GM12878 (cell line): Measurements from ENCODE around the gene CBY3. TPM values are rescaled to one million over a fixed set of nuclear protein-coding genes. Genes with fewer than 3 reads are reported as not detected.

Experiments used
- ATAC-seq: fragments of 200-7000 bp; cut with Tn5 transposase; 3 replicates; pipeline ENCODE4 v1.9.1; 2020; ENCODE audit warnings: mild to moderate bottlenecking, moderate library complexity
- BruUV-seq: library from RNA; stranded (reverse); fragments of 400-500 nt; replicated peaks from 2 replicates; lab custom pipeline; 2021; lab: Mats Ljungman, UMichigan
- CTCF ChIA-PET: fragments of 300-600 bp; sonication (Branson Sonifier 250); formaldehyde crosslinking; extraction: SDS; loops from one replicate; lab custom pipeline; 2021; ENCODE audit warnings: inconsistent platforms; lab: Yijun Ruan, JAX
- POLR2A ChIA-PET: fragments of 350-600 bp; formaldehyde crosslinking; extraction: SDS; loops from one replicate; lab custom pipeline; 2021; ENCODE audit warnings: inconsistent platforms; lab: Charles Lee
- RAD21 ChIA-PET: fragments of 300-600 bp; sonication (Branson Sonifier 250); formaldehyde crosslinking; loops from one replicate; lab custom pipeline; 2023; ENCODE audit warnings: antibody characterized with exemption; ENCODE audit not compliant: unreplicated experiment; lab: Charles Lee
- SMC1A ChIA-PET: fragments of 300-600 bp; sonication (Branson Sonifier 250); formaldehyde crosslinking; loops from one replicate; lab custom pipeline; 2023; ENCODE audit not compliant: unreplicated experiment, uncharacterized antibody; lab: Charles Lee
- DNase-seq: peaks from one replicate; pipeline ENCODE4 v3.0.0-alpha.2; 2011; ENCODE audit warnings: low read depth, low spot score
- FAIRE-seq: peaks from 3 replicates; lab custom pipeline; 2011; peaks lifted over from hg19 to GRCh38; lab: Jason Lieb, UNC
- H2AFZ ChIP-seq: 2 replicates; pipeline ENCODE4 v1.6.0; 2011; ENCODE audit warnings: low read depth, low read length, control low read depth; ENCODE audit not compliant: control insufficient read depth
- H3K27ac ChIP-seq: 2 replicates; pipeline ENCODE4 v1.5.1; 2011; ENCODE audit warnings: control low read depth; ENCODE audit not compliant: control insufficient read depth, insufficient read depth
- H3K27me3 ChIP-seq, 2 experiments: replicated peaks in 1 of 2; 2 replicates each; pipeline versions ENCODE4 v1.6.0 to v1.6.1; 2011; ENCODE audit warnings: low read length in 1 of 2; ENCODE audit not compliant: control insufficient read depth in 2 of 2, insufficient read depth in 2 of 2
- H3K36me3 ChIP-seq, 2 experiments: 2 replicates each; pipeline ENCODE4 v1.5.1; 2011; ENCODE audit warnings: low read length in 1 of 2; ENCODE audit not compliant: control insufficient read depth in 2 of 2, insufficient read depth in 2 of 2
- H3K4me1 ChIP-seq: 2 replicates; pipeline ENCODE4 v1.6.1; 2011; ENCODE audit warnings: mild to moderate bottlenecking, low read length, moderate library complexity, mixed read lengths; ENCODE audit not compliant: control insufficient read depth, insufficient read depth
- H3K4me2 ChIP-seq: 2 replicates; pipeline ENCODE4 v1.6.0; 2011; ENCODE audit warnings: control low read depth; ENCODE audit not compliant: control insufficient read depth, insufficient read depth
- H3K4me3 ChIP-seq: fragments of 200-600 bp; sonication (generic); 2 replicates; pipeline ENCODE4 v1.5.1; 2016
- H3K79me2 ChIP-seq: 2 replicates; pipeline ENCODE4 v1.6.0; 2011; ENCODE audit warnings: low read length; ENCODE audit not compliant: control insufficient read depth, insufficient read depth
- H3K9ac ChIP-seq: 2 replicates; pipeline ENCODE4 v1.8.0; 2011; ENCODE audit warnings: low read length, control low read depth, mixed read lengths; ENCODE audit not compliant: control insufficient read depth, insufficient read depth
- H3K9me3 ChIP-seq: replicated peaks from 3 replicates; pipeline ENCODE4 v1.5.1; 2011; ENCODE audit warnings: mild to moderate bottlenecking, low read length; ENCODE audit not compliant: control insufficient read depth, insufficient read depth
- H4K20me1 ChIP-seq: 2 replicates; pipeline ENCODE4 v1.6.0; 2011; ENCODE audit not compliant: control insufficient read depth, insufficient read depth
- CBX3 ChIP-seq: fragments of 200-600 bp; sonication (generic); IDR thresholded peaks from 2 replicates; pipeline ENCODE4 v1.6.1; 2016; ENCODE audit warnings: low read depth, borderline replicate concordance
- CHD4 ChIP-seq: fragments of 200-600 bp; sonication (generic); IDR thresholded peaks from 2 replicates; pipeline ENCODE4 v1.6.1; 2016; ENCODE audit warnings: mild to moderate bottlenecking
- FOS ChIP-seq: IDR thresholded peaks from 3 replicates; pipeline ENCODE4 v1.6.1; 2011; ENCODE audit warnings: borderline replicate concordance; ENCODE audit not compliant: insufficient read length; ENCODE audit errors: extremely low read depth
- HDGF ChIP-seq: fragments of 450-650 bp; IDR thresholded peaks from 2 replicates; pipeline ENCODE4 v1.6.1; 2016; ENCODE audit warnings: antibody characterized with exemption
- KAT2A ChIP-seq: conservative IDR thresholded peaks from 2 replicates; pipeline ENCODE4 v1.6.1; 2011; ENCODE audit warnings: low read depth, low read length; ENCODE audit not compliant: control insufficient read depth
- RAD51 ChIP-seq: fragments of 450-650 bp; IDR thresholded peaks from 2 replicates; pipeline ENCODE4 v1.6.1; 2016; ENCODE audit warnings: moderate library complexity, mild to moderate bottlenecking, inconsistent platforms
- RB1 ChIP-seq: fragments of 450-650 bp; formaldehyde crosslinking; IDR thresholded peaks from 2 replicates; pipeline ENCODE4 v1.6.1; 2017; ENCODE audit warnings: mild to moderate bottlenecking, borderline replicate concordance
- SIN3A ChIP-seq: IDR thresholded peaks from 2 replicates; pipeline ENCODE4 v1.6.1; 2012; ENCODE audit warnings: low read depth, low read length, improper control_type of control experiment
- SUZ12 ChIP-seq: fragments of 200-600 bp; sonication (generic); IDR thresholded peaks from one replicate; pipeline ENCODE4 v1.6.1; 2018; ENCODE audit warnings: antibody characterized with exemption, mild to moderate bottlenecking; ENCODE audit not compliant: unreplicated experiment
- TAF1 ChIP-seq: IDR thresholded peaks from 2 replicates; pipeline ENCODE4 v1.6.1; 2011; ENCODE audit warnings: mild to moderate bottlenecking, low read depth, low read length, borderline replicate concordance
- WGBS: methylation state at CpG from one replicate; pipeline ENCODE4 v1.1.6; 2016; ENCODE audit warnings: low lambda C conversion rate; ENCODE audit not compliant: insufficient replicate concordance, insufficient coverage; ENCODE audit errors: missing lambda C conversion rate; 5-methylcytosine and 5-hydroxymethylcytosine counted together
- in situ Hi-C: fragments of 300-500 bp; cut with MboI; formaldehyde crosslinking; loops from 9 replicates; pipeline ENCODE4 v1.14.3; 2018; ENCODE audit warnings: mixed read lengths
- intact Hi-C: fragments of 100-400 bp; cut with micrococcal nuclease; formaldehyde crosslinking; loops from one replicate; pipeline ENCODE4 v1.14.2; 2022; ENCODE audit not compliant: unreplicated experiment
- polyA plus RNA-seq, 11 experiments: library from polyadenylated mRNA; depleted of rRNA in 4 of 11; unstranded in 6 of 11; stranded (reverse) in 5 of 11; fragments of >200 nt; fragmentation: Nextera tagmentation in 4 of 11; fragmentation: Illumina TruSeq in 1 of 11; extraction: Ambion mirVana in 4 of 11; extraction: Trizol in 1 of 11; gene quantifications; 1 replicate in 1 of 11; 2 replicates in 10 of 11; pipeline versions ENCODE4 v1.2.1 to v1.2.3, GENCODE V29; 2011 to 2016; ENCODE audit warnings: inconsistent platforms in 2 of 11, missing spikeins in 2 of 11, low read depth in 1 of 11
- total RNA-seq, 4 experiments: library from RNA; depleted of rRNA in 3 of 4; stranded (reverse); fragments of >200 nt in 3 of 4; fragmentation: Illumina TruSeq in 1 of 4; extraction: Trizol in 1 of 4; gene quantifications; 2 replicates each; pipeline versions ENCODE4 v1.2.1 to v1.2.3, GENCODE V29; 2013 to 2021
- TF ChIP-seq, protein P1 (sequence below): IDR thresholded peaks from 2 replicates; pipeline ENCODE4 v1.6.1; 2011; ENCODE audit warnings: mild to moderate bottlenecking, low read depth, low read length, moderate library complexity; ENCODE audit not compliant: insufficient replicate concordance
- TF ChIP-seq, protein P2 (sequence below): IDR thresholded peaks from 2 replicates; pipeline ENCODE4 v1.6.1; 2011; ENCODE audit warnings: borderline replicate concordance, low read depth, mild to moderate bottlenecking, moderate library complexity, mixed read lengths, low read length; ENCODE audit not compliant: insufficient read depth; ENCODE audit errors: extremely low read length
- TF ChIP-seq, protein P3 (sequence below), 3 experiments: IDR thresholded peaks in 2 of 3; conservative IDR thresholded peaks in 1 of 3; 2 replicates each; pipeline ENCODE4 v1.5.1; 2011; ENCODE audit warnings: low read depth in 3 of 3, low read length in 3 of 3, mild to moderate bottlenecking in 3 of 3, control low read depth in 2 of 3, moderate library complexity in 2 of 3, inconsistent platforms in 1 of 3, mixed read lengths in 1 of 3; ENCODE audit not compliant: control insufficient read depth in 2 of 3, insufficient read depth in 1 of 3; ENCODE audit errors: extremely low read depth in 1 of 3
- TF ChIP-seq, protein P4 (sequence below): fragments of 450-650 bp; IDR thresholded peaks from 2 replicates; pipeline ENCODE4 v1.6.1; 2017; ENCODE audit warnings: mild to moderate bottlenecking, moderate library complexity

CBY3 gene
- total and polyA plus RNA-seq, 10 of the 15 experiments (the other 5 are each of a cell fraction or from before 2014, with no cell fraction given), result 0.10 to 1.2 (median 0.47) TPM; not detected in 5

DNA sequence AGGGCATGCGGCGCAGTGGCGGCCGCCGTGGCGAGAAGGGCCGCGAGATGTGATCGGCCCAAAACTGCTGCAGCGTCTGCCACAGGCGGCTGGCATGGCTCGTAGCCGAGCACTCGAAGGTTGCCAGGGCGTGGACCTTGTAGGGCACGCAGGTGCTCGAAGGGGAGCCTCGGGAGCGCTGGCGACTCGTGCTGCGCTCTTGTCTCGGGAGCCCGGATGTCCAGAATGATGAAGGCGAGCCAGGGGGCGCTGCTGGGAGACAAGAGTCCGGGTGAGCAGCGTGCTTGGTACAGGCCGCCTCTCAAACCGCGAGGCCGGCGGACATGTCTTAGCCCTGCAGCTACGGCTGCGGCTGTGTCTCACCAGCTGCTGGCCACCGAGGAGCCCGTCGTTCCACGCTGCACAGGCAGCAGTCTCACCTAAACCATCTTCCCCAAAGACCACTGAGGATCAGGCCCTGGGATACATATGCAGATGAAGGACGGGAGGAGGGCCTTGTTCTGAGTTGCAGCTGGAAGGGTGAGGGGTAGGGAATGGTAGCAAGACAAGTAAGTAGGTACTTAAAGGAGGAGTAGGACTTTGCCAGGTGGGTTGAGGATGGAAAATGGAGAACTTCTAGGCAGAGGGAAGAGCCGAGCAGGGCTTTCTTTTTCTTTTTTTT, 1.7 kb downstream of the CBY3 start:
- peak overlapping the region; percentile 98 for H2AFZ ChIP-seq
- ChIA-PET SMC1A (interaction anchor here (0.9 to 3.3 kb wide), 5 partner anchors 10 to 61 kb away, joined by 3 to 15 read pairs (median 4); partner anchors contain the start of genes HNRNPH1 and MAML1), CTCF (interaction anchor here (0.6 to 4.8 kb wide), 15 partner anchors 8 to 1299 kb away, joined by 3 to 24 read pairs (median 5); partner anchors contain the start of gene MAML1), POLR2A (interaction anchor here (0.6 to 2.3 kb wide), 8 partner anchors 14 to 1053 kb away, joined by 3 to 14 read pairs (median 5); partner anchors contain the start of genes HNRNPH1 and MAML1), RAD21 (interaction anchor here (1.2 to 1.9 kb wide), 5 partner anchors 12 to 115 kb away, joined by 3 to 11 read pairs (median 5); partner anchors contain the start of genes HNRNPH1 and LTC4S)
- H3K4me1 ChIP-seq, result peaks cover 11% of the 10 kb centered on the region
- no peaks in the 10 kb centered on the region for H4K20me1 ChIP-seq
- H3K27me3 ChIP-seq, result no peaks in the 10 kb centered on the region
- FAIRE-seq (peak; percentile 64), DNase-seq (no peak), ATAC-seq (peak; percentile 83)
- peak overlapping the region; percentile 92 for H3K9ac ChIP-seq
- no peaks in the 10 kb centered on the region for H3K36me3 ChIP-seq
- peak overlapping the region; percentile 83 for H3K27ac ChIP-seq
- H3K9me3 ChIP-seq, result no peaks in the 10 kb centered on the region
- intact Hi-C loops, result loop anchor here (5.0 kb wide), 1 partner anchor 127 kb away; the partner anchor contains the start of gene RUFY1
- H3K4me3 ChIP-seq, result peak overlapping the region; percentile 76
- BruUV-seq, result TSS peak; percentile 82
- peaks cover 32% of the 10 kb centered on the region for H3K79me2 ChIP-seq
- H3K4me2 ChIP-seq, result peak overlapping the region; percentile 78
- WGBS, result 14% methylated on average over 41 of the region's 41 CpGs
- in situ Hi-C loops, result no loop called here
- TF ChIP-seq SIN3A, result no peak; the same call in 1 of the 2 replicates
- TF ChIP-seq CBX3, result no peak
- no peak for TF ChIP-seq RAD51
- no peak for TF ChIP-seq KAT2A
- peak; percentile 59; the same call in 1 of the 2 replicates for TF ChIP-seq HDGF
- TF ChIP-seq, protein P1, sequence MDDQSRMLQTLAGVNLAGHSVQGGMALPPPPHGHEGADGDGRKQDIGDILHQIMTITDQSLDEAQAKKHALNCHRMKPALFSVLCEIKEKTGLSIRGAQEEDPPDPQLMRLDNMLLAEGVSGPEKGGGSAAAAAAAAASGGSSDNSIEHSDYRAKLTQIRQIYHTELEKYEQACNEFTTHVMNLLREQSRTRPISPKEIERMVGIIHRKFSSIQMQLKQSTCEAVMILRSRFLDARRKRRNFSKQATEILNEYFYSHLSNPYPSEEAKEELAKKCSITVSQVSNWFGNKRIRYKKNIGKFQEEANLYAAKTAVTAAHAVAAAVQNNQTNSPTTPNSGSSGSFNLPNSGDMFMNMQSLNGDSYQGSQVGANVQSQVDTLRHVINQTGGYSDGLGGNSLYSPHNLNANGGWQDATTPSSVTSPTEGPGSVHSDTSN, result no peak
- TF ChIP-seq, protein P2, sequence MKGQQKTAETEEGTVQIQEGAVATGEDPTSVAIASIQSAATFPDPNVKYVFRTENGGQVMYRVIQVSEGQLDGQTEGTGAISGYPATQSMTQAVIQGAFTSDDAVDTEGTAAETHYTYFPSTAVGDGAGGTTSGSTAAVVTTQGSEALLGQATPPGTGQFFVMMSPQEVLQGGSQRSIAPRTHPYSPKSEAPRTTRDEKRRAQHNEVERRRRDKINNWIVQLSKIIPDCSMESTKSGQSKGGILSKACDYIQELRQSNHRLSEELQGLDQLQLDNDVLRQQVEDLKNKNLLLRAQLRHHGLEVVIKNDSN, result no peak
- TF ChIP-seq, protein P3, sequence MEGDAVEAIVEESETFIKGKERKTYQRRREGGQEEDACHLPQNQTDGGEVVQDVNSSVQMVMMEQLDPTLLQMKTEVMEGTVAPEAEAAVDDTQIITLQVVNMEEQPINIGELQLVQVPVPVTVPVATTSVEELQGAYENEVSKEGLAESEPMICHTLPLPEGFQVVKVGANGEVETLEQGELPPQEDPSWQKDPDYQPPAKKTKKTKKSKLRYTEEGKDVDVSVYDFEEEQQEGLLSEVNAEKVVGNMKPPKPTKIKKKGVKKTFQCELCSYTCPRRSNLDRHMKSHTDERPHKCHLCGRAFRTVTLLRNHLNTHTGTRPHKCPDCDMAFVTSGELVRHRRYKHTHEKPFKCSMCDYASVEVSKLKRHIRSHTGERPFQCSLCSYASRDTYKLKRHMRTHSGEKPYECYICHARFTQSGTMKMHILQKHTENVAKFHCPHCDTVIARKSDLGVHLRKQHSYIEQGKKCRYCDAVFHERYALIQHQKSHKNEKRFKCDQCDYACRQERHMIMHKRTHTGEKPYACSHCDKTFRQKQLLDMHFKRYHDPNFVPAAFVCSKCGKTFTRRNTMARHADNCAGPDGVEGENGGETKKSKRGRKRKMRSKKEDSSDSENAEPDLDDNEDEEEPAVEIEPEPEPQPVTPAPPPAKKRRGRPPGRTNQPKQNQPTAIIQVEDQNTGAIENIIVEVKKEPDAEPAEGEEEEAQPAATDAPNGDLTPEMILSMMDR (IDR thresholded peaks at IDR 0.05 in 2 of 3, conservative IDR thresholded peaks at IDR 0.05 in 1 of 3; ENCODE audit: control insufficient read depth in 2 of 3, extremely low read depth in 1 of 3, insufficient read depth in 1 of 3, low read depth in 3 of 3, low read length in 3 of 3), result peak; percentile 35 to 66 (median 59)
- no peak for TF ChIP-seq CHD4
- 0 out of 2 replicates have a peak, but pooled peaks have one; percentile 24 for TF ChIP-seq RB1
- no peak for TF ChIP-seq TAF1
- TF ChIP-seq, protein P4, sequence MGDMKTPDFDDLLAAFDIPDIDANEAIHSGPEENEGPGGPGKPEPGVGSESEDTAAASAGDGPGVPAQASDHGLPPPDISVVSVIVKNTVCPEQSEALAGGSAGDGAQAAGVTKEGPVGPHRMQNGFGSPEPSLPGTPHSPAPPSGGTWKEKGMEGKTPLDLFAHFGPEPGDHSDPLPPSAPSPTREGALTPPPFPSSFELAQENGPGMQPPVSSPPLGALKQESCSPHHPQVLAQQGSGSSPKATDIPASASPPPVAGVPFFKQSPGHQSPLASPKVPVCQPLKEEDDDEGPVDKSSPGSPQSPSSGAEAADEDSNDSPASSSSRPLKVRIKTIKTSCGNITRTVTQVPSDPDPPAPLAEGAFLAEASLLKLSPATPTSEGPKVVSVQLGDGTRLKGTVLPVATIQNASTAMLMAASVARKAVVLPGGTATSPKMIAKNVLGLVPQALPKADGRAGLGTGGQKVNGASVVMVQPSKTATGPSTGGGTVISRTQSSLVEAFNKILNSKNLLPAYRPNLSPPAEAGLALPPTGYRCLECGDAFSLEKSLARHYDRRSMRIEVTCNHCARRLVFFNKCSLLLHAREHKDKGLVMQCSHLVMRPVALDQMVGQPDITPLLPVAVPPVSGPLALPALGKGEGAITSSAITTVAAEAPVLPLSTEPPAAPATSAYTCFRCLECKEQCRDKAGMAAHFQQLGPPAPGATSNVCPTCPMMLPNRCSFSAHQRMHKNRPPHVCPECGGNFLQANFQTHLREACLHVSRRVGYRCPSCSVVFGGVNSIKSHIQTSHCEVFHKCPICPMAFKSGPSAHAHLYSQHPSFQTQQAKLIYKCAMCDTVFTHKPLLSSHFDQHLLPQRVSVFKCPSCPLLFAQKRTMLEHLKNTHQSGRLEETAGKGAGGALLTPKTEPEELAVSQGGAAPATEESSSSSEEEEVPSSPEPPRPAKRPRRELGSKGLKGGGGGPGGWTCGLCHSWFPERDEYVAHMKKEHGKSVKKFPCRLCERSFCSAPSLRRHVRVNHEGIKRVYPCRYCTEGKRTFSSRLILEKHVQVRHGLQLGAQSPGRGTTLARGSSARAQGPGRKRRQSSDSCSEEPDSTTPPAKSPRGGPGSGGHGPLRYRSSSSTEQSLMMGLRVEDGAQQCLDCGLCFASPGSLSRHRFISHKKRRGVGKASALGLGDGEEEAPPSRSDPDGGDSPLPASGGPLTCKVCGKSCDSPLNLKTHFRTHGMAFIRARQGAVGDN, result peak; percentile 100
- TF ChIP-seq FOS, result no peak
- TF ChIP-seq SUZ12, result no peak
